ENCODE measurements around the gene COPA.

- TF ChIP-seq CTCF (IDR thresholded peaks at IDR 0.05) (no peak), POLR2AphosphoS5 (IDR thresholded peaks at IDR 0.05) (no peak)
Observed at GRCh38 chr1:160370561-160371345, 27.7 kb upstream of the COPA start.
